Lower leg skin (tissue), 4 donors: ENCODE results near the gene KEL. TPM values are rescaled to one million over a fixed set of nuclear protein-coding genes. Genes with fewer than 3 reads are reported as not detected.

Experiments
- DNase-seq, 2 donors: peaks; one replicate each; pipeline ENCODE4 v3.0.0-alpha.2; 2019; ENCODE audit warnings: low spot score in 2 of 2
- H3K4me3 ChIP-seq: fragments of 200-600 bp; sonication (generic); 2 replicates; pipeline ENCODE4 v1.5.1; 2017; ENCODE audit warnings: mild to moderate bottlenecking, low read depth; ENCODE audit not compliant: poor library complexity, severe bottlenecking
- POLR2A ChIP-seq, 2 donors: fragments of 450-650 bp; IDR thresholded peaks; one replicate each; pipeline ENCODE4 v1.6.1; 2016 to 2017; ENCODE audit warnings: antibody characterized with exemption in 2 of 2, mild to moderate bottlenecking in 1 of 2, moderate library complexity in 1 of 2
- WGBS, 2 donors: methylation state at CpG; one replicate each; pipeline ENCODE4 v1.1.5; 2018; 5-methylcytosine and 5-hydroxymethylcytosine counted together
- intact Hi-C: fragments of 100-400 bp; cut with DNase I; formaldehyde crosslinking; loops from one replicate; pipeline ENCODE4 v1.15.0; 2023; ENCODE audit warnings: low total_unique reads
- total RNA-seq, 4 donors: library from RNA; depleted of rRNA; stranded (reverse); fragments of >200 nt; gene quantifications; one replicate each; pipeline ENCODE4 v1.1.0, GENCODE V29; 2016
- TF ChIP-seq, protein P1 (sequence below), 3 donors: fragments of 450-650 bp; IDR thresholded peaks; one replicate each; pipeline ENCODE4 v1.5.1; 2016; ENCODE audit warnings: antibody characterized with exemption in 3 of 3, mild to moderate bottlenecking in 3 of 3, moderate library complexity in 2 of 3

KEL gene, protein sequence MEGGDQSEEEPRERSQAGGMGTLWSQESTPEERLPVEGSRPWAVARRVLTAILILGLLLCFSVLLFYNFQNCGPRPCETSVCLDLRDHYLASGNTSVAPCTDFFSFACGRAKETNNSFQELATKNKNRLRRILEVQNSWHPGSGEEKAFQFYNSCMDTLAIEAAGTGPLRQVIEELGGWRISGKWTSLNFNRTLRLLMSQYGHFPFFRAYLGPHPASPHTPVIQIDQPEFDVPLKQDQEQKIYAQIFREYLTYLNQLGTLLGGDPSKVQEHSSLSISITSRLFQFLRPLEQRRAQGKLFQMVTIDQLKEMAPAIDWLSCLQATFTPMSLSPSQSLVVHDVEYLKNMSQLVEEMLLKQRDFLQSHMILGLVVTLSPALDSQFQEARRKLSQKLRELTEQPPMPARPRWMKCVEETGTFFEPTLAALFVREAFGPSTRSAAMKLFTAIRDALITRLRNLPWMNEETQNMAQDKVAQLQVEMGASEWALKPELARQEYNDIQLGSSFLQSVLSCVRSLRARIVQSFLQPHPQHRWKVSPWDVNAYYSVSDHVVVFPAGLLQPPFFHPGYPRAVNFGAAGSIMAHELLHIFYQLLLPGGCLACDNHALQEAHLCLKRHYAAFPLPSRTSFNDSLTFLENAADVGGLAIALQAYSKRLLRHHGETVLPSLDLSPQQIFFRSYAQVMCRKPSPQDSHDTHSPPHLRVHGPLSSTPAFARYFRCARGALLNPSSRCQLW
- under 1 TPM in 3 of 4 donors, not detected in 1; 0.08 to 0.58 (median 0.47) TPM for total RNA-seq

DNA sequence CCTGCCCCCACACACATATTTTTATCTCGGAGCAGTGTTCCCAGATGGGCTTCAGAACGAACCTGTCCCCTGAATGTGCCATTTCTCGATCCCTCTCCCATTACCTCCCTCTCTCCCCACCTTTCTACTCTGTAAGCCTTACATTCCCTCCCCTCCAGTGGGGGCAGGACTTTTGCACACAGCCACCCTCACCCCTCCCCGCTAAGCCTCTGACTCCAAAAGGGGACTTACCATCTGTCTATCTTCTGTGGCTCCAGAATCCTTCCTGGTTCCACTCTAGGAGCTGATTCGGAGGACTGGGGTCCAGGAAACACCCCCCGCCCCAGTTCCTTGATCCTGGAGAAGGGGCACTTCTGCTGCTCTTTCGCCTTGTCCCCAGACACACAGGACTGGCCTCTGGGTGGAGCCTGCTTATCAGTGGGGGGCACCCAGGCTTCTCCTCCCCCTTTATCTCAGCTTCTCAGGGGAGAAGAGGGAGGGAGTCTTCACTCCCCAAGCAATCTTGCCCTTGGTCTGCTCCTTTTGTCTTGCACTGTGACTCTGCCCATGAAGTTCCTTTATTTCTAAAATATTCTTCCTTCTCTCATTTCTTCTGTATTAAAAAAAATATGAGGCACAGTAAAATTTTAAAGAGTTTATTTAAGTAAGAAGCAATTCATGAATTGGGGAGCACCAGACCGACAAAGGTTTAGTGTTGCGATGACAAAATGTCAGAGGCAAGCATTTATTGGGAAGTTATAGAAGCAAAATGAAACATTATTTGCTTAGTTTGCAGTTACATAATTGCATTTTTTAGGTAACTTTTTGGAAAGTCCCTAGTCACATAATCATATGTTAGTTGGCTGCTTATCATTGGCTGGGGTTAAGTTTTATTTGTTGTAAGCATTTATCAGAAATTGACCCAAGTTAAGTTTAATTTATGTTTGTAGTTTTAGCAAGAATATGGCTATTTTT lies at the start of gene KEL:
Gene KEL (minus strand): TSS at position 391 of the 954 bp plus-strand sequence. CDS start 157 bp downstream, at position 234.
- WGBS, 2 donors = 71 to 82% methylated on average over 9 of the region's 9 CpGs

DNA sequence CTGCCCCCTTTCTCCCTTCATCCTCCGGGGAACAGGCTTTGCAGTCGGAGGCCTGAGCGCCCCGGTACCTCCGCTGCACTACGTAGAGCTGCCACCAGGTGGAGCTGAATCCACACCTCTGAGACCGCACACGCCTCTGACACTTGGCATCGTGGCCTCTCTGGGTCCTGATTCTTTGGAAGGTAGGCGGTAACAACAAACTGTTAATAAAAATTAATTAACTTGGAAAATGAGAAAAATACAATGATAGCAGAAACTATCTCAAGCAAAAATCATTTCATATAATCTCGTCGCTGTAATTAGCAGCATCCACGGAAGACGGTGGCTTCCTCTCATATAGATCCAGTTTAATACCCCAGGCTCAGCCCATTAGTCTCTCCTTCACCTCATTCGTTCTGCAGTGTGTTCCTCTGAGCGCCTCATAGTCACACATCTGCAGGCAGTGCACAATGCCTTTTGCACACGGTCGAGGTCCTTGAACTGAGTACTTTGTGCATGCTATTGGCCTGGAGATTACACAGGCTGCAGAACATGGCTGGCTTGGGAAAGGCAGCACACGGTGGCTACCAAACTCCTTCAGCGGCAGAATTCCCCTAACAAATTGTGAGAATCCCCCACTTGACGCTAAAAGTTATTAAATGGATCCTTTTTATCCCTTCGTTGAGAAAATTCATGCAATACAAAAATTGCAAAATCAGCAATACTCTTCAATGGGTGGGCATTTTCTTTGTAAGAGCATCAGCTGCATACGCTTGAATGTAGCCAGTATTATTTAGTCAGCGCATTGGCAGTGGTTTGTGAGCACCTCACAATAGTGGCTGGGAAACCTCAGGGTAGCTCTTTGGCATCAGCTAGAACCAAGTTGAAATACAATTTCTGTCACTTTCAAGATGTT lies 46.1 kb upstream of the KEL start:
- peak; percentile 77 to 96 for DNase-seq
- no peak for TF ChIP-seq POLR2A (IDR thresholded peaks at IDR 0.05)
- TF ChIP-seq, protein P1, sequence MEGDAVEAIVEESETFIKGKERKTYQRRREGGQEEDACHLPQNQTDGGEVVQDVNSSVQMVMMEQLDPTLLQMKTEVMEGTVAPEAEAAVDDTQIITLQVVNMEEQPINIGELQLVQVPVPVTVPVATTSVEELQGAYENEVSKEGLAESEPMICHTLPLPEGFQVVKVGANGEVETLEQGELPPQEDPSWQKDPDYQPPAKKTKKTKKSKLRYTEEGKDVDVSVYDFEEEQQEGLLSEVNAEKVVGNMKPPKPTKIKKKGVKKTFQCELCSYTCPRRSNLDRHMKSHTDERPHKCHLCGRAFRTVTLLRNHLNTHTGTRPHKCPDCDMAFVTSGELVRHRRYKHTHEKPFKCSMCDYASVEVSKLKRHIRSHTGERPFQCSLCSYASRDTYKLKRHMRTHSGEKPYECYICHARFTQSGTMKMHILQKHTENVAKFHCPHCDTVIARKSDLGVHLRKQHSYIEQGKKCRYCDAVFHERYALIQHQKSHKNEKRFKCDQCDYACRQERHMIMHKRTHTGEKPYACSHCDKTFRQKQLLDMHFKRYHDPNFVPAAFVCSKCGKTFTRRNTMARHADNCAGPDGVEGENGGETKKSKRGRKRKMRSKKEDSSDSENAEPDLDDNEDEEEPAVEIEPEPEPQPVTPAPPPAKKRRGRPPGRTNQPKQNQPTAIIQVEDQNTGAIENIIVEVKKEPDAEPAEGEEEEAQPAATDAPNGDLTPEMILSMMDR (IDR thresholded peaks at IDR 0.05) = peak in 1 of 3 donors; percentile 79
- intact Hi-C loops = loop anchor here (5.0 kb wide), 1 partner anchor 204 kb away; no protein-coding TSS in a partner anchor
- no peak overlapping the region for H3K4me3 ChIP-seq
- WGBS, 2 donors = 42 to 45% methylated on average over 24 of the region's 24 CpGs

More for the DNA sequence above, at the start of gene KEL:
- no peak for TF ChIP-seq POLR2A (IDR thresholded peaks at IDR 0.05)
- TF ChIP-seq, protein P1 (IDR thresholded peaks at IDR 0.05) = no peak
- H3K4me3 ChIP-seq = no peak within 1 kb of the TSS
- intact Hi-C loops = no loop called here
- DNase-seq = no peak

DNA sequence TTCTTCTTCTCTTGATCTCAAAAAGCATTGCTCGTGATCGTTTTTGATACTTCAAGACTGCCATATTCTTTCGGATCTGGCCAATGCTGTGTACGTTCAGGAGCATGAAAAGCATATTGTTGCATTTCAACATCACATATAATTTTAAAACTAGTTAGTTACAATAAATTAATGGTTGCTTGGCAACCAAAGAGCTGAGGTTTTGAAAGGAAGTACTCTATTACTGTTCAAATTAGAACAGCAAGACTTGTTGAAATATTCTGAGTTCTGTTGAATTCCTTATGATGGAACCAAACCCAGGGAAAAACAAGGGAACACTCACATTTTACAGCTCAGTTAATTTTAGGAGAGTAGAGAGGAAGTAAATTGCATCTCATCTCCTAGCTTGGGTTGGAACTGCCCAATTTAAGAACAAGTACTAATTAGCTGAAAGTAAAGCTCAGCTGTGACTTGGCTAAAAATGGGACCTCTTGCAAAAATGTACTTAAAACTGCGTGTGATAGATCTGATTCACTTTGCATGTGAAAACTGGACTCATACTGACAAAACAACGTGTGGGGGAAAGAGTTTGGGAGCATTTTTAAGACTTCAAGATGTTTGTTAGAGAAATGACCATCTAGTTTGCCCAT lies 43.6 kb upstream of the KEL start:
- H3K4me3 ChIP-seq = no peak overlapping the region
- 61 to 69% methylated on average over 6 of the region's 6 CpGs for WGBS, 2 donors
- TF ChIP-seq, protein P1 (IDR thresholded peaks at IDR 0.05) = no peak
- no peak for TF ChIP-seq POLR2A (IDR thresholded peaks at IDR 0.05)
- no peak for DNase-seq
- intact Hi-C loops = loop anchor here (5.0 kb wide), 1 partner anchor 207 kb away; no protein-coding TSS in a partner anchor

DNA sequence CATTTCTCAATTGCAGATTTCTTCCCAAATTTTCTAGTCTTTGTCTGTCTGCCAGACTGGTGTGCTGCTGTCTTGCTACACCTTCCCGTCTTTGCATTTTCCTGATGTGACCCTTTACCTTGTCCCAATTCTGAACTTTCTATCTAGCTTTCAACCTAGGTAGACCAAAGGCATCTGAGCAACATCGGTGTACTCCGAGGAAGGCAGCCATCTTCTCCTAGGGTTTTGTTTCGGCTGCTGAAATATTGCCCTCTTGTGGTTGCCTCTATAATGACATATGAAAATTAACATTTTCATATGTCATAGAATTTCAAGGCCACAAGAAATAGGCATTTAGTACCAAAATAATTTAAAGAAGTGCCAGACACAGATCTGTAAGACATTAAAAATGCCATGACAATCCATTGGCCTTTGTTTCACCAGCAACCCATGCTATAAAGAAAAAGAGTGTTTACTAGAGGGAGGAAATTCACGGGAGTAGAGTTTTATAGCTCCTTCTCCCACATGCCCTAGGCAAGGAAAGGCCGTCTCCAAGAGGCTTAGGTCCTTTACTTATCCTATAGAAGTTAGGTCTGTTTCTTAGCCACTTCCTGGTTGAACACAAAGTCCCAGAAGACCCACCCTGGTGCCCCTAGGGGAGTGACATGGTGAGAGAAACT lies 41.4 kb upstream of the KEL start:
- 22 to 24% methylated on average over 6 of the region's 6 CpGs for WGBS, 2 donors
- no peak overlapping the region for H3K4me3 ChIP-seq
- intact Hi-C loops = no loop called here
- TF ChIP-seq, protein P1 (IDR thresholded peaks at IDR 0.05) = no peak
- no peak for TF ChIP-seq POLR2A (IDR thresholded peaks at IDR 0.05)
- no peak for DNase-seq
